Keratinocyte (primary cell): ENCODE results near the gene IFNAR1. TPM values are rescaled to one million over a fixed set of nuclear protein-coding genes. Genes with fewer than 3 reads are reported as not detected.

Experiments
- DNase-seq: peaks from one replicate; pipeline ENCODE4 v3.0.0-alpha.2; 2011; ENCODE audit warnings: low read depth, missing footprints, low spot score
- FAIRE-seq: peaks from 2 replicates; lab custom pipeline; 2011; peaks lifted over from hg19 to GRCh38; lab: Jason Lieb, UNC
- H2AFZ ChIP-seq: 2 replicates; pipeline ENCODE4 v1.6.0; 2012; ENCODE audit warnings: low read length, control low read depth, inconsistent platforms; ENCODE audit not compliant: control insufficient read depth
- H3K27ac ChIP-seq: 2 replicates; pipeline ENCODE4 v1.5.1; 2011; ENCODE audit warnings: low read length; ENCODE audit not compliant: control insufficient read depth, insufficient read depth
- H3K27me3 ChIP-seq: 3 replicates; pipeline ENCODE4 v1.6.0; 2011; ENCODE audit warnings: low read length; ENCODE audit not compliant: control insufficient read depth, insufficient read depth; ENCODE audit errors: extremely low read depth
- H3K36me3 ChIP-seq, 2 experiments: 2 replicates in 1 of 2; 3 replicates in 1 of 2; pipeline ENCODE4 v1.5.1; 2011; ENCODE audit warnings: low read length in 2 of 2, mild to moderate bottlenecking in 1 of 2; ENCODE audit not compliant: control insufficient read depth in 2 of 2, insufficient read depth in 2 of 2; ENCODE audit errors: extremely low read depth in 1 of 2
- H3K4me1 ChIP-seq: 3 replicates; pipeline ENCODE4 v1.5.1; 2011; ENCODE audit warnings: low read length; ENCODE audit not compliant: control insufficient read depth, insufficient read depth; ENCODE audit errors: extremely low read depth
- H3K4me2 ChIP-seq: 3 replicates; pipeline ENCODE4 v1.6.0; 2011; ENCODE audit warnings: low read depth, low read length; ENCODE audit not compliant: control insufficient read depth, insufficient read depth; ENCODE audit errors: extremely low read depth
- H3K4me3 ChIP-seq, 3 experiments: fragments of 200-600 bp in 1 of 3; sonication (generic) in 1 of 3; 2 replicates in 2 of 3; 3 replicates in 1 of 3; pipeline ENCODE4 v1.5.1; 2011 to 2016; ENCODE audit warnings: low read length in 3 of 3, mild to moderate bottlenecking in 3 of 3, control low read depth in 2 of 3, inconsistent platforms in 1 of 3, low read depth in 1 of 3, mixed read lengths in 1 of 3, mixed run types in 1 of 3, moderate library complexity in 1 of 3; ENCODE audit not compliant: control insufficient read depth in 2 of 3, insufficient read depth in 2 of 3; ENCODE audit errors: extremely low read depth in 1 of 3
- H3K79me2 ChIP-seq: 2 replicates; pipeline ENCODE4 v1.6.0; 2012; ENCODE audit warnings: low read length; ENCODE audit not compliant: control insufficient read depth, insufficient read depth
- H3K9ac ChIP-seq: 3 replicates; pipeline ENCODE4 v1.6.0; 2011; ENCODE audit warnings: low read length; ENCODE audit not compliant: control insufficient read depth, insufficient read depth; ENCODE audit errors: extremely low read depth
- H3K9me1 ChIP-seq: 3 replicates; pipeline ENCODE4 v1.6.0; 2011; ENCODE audit warnings: low read length; ENCODE audit not compliant: control insufficient read depth, insufficient read depth; ENCODE audit errors: extremely low read depth
- H3K9me3 ChIP-seq: 2 replicates; pipeline ENCODE4 v1.5.1; 2012; ENCODE audit warnings: low read depth, low read length; ENCODE audit not compliant: control insufficient read depth
- H4K20me1 ChIP-seq: 3 replicates; pipeline ENCODE4 v1.6.0; 2011; ENCODE audit warnings: low read length; ENCODE audit not compliant: control insufficient read depth, insufficient read depth; ENCODE audit errors: extremely low read depth
- EZH2 ChIP-seq: IDR thresholded peaks from one replicate; pipeline ENCODE4 v1.6.1; 2012; ENCODE audit warnings: inconsistent platforms, mild to moderate bottlenecking, low read length, moderate library complexity
- dilution Hi-C: fragments of 300-500 bp; cut with MboI; formaldehyde crosslinking; loops from one replicate; pipeline ENCODE4 v1.7.0; 2020; ENCODE audit warnings: low sequenced_read_pairs; ENCODE audit not compliant: extremely low pct_ligation_motif_present
- polyA plus RNA-seq, 5 experiments: library from polyadenylated mRNA; depleted of rRNA in 3 of 5; stranded (reverse) in 3 of 5; stranded (forward) in 1 of 5; unstranded in 1 of 5; fragments of >200 nt; gene quantifications; 1 replicate in 1 of 5; 2 replicates in 3 of 5; 3 replicates in 1 of 5; pipeline versions ENCODE4 v1.2.1 to v1.2.3, GENCODE V29; 2011 to 2012; ENCODE audit warnings: missing spikeins in 2 of 5, low read depth in 1 of 5, low replicate concordance in 1 of 5
- TF ChIP-seq, protein P1 (sequence below), 3 experiments: IDR thresholded peaks in 1 of 3; conservative IDR thresholded peaks in 1 of 3; optimal IDR thresholded peaks in 1 of 3; 2 replicates in 2 of 3; 3 replicates in 1 of 3; pipeline versions ENCODE3 to v1.5.1; 2011; ENCODE audit warnings: low read length in 3 of 3, mild to moderate bottlenecking in 3 of 3, moderate library complexity in 2 of 3, control low read depth in 1 of 3, inconsistent platforms in 1 of 3; ENCODE audit not compliant: insufficient read depth in 2 of 3; ENCODE audit errors: extremely low read depth in 1 of 3

IFNAR1 gene
- polyA plus RNA-seq, 1 donor (not counting 4 experiments of a cell fraction or from before 2014, with no cell fraction given): 12.6 TPM

DNA sequence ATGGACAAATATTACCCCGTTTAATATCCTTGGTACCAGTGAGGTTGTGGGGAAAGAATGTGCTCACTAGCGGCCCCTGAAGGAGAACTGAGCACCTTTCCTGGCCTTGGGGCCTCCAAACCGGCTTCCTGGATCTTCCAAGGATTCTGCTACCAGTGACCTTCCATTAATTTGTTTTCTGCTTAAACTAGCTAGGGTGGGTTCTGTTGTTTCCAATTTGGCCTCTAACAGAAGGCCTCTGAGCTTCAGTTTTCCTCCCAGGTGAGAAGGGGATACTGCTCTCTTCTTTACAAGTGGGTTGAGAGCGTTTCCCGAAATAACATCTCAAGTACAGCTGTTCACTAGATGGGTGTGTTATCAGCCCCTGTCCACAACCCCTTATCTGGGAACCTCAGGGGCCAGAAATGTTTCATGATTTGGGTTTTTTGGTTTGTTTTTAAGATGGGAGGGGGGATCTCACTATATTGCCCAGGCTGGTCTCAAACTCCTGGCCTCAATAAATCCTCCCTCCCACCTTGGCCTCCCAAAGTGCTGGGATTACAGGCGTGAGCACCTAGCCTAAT lies 61.5 kb downstream of the IFNAR1 start:
- DNase-seq (no peak), FAIRE-seq (no peak)
- H2AFZ ChIP-seq: no peak overlapping the region
- H3K9ac ChIP-seq: no peak overlapping the region
- H3K9me3 ChIP-seq: no peaks in the 10 kb centered on the region
- no peak overlapping the region for H3K4me2 ChIP-seq
- H3K9me1 ChIP-seq: no peaks in the 10 kb centered on the region
- H3K27ac ChIP-seq: no peak overlapping the region
- dilution Hi-C loops: no loop called here
- peaks cover 39% of the 10 kb centered on the region for H3K4me1 ChIP-seq
- TF ChIP-seq, protein P1, sequence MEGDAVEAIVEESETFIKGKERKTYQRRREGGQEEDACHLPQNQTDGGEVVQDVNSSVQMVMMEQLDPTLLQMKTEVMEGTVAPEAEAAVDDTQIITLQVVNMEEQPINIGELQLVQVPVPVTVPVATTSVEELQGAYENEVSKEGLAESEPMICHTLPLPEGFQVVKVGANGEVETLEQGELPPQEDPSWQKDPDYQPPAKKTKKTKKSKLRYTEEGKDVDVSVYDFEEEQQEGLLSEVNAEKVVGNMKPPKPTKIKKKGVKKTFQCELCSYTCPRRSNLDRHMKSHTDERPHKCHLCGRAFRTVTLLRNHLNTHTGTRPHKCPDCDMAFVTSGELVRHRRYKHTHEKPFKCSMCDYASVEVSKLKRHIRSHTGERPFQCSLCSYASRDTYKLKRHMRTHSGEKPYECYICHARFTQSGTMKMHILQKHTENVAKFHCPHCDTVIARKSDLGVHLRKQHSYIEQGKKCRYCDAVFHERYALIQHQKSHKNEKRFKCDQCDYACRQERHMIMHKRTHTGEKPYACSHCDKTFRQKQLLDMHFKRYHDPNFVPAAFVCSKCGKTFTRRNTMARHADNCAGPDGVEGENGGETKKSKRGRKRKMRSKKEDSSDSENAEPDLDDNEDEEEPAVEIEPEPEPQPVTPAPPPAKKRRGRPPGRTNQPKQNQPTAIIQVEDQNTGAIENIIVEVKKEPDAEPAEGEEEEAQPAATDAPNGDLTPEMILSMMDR (optimal IDR thresholded peaks at IDR 0.05 in 1 of 3, IDR thresholded peaks at IDR 0.05 in 1 of 3, conservative IDR thresholded peaks at IDR 0.05 in 1 of 3; ENCODE audit: extremely low read depth in 1 of 3, insufficient read depth in 2 of 3, low read length in 3 of 3): peak; percentile 27 to 29 (median 28)
- no peak for TF ChIP-seq EZH2
- no peaks in the 10 kb centered on the region for H3K27me3 ChIP-seq
- no peaks in the 10 kb centered on the region for H3K36me3 ChIP-seq
- H3K4me3 ChIP-seq: no peak overlapping the region
- H4K20me1 ChIP-seq: no peaks in the 10 kb centered on the region
- no peaks in the 10 kb centered on the region for H3K79me2 ChIP-seq

DNA sequence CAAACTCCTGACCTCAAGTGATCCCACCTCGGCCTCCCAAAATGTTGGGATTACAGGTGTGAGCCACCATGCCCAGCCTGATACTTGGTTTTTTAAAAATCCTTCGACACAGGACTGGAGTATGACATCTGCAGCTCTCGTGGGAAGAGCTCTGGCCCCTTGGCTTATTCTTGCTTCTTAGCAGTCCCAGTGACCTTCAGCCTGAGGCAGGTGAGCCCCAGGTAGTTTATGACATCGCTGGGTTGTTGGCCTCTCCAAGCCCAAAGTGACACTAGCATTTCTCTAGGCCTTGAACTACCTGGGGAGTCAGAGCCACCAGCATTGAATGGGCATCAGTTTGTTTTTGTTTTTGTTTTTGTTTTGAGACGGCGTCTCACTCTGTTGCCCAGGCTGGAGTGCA lies 62.5 kb downstream of the IFNAR1 start:
- no peak overlapping the region for H3K27ac ChIP-seq
- no peaks in the 10 kb centered on the region for H3K79me2 ChIP-seq
- FAIRE-seq (no peak), DNase-seq (no peak)
- H2AFZ ChIP-seq: no peak overlapping the region
- H3K9ac ChIP-seq: no peak overlapping the region
- dilution Hi-C loops: no loop called here
- TF ChIP-seq EZH2: no peak
- TF ChIP-seq, protein P1 (optimal IDR thresholded peaks at IDR 0.05 in 1 of 3, IDR thresholded peaks at IDR 0.05 in 1 of 3, conservative IDR thresholded peaks at IDR 0.05 in 1 of 3; ENCODE audit: extremely low read depth in 1 of 3, insufficient read depth in 2 of 3, low read length in 3 of 3): no peak
- no peak overlapping the region for H3K4me3 ChIP-seq
- no peaks in the 10 kb centered on the region for H3K9me1 ChIP-seq
- no peaks in the 10 kb centered on the region for H3K9me3 ChIP-seq
- no peak overlapping the region for H3K4me2 ChIP-seq
- peaks cover 32% of the 10 kb centered on the region for H3K4me1 ChIP-seq
- H3K36me3 ChIP-seq: no peaks in the 10 kb centered on the region
- H3K27me3 ChIP-seq: no peaks in the 10 kb centered on the region
- H4K20me1 ChIP-seq: no peaks in the 10 kb centered on the region
